Activated naive CD4-positive, alpha-beta T cell treated with anti-CD3 and anti-CD28 coated beads, Interleukin-2, amount 50 U/mL, for 24 hours (primary cell): Measurements from ENCODE around the gene RNF19B.

Source experiments
- H3K27ac Mint-ChIP-seq: one replicate; pipeline ENCODE4 v1.8.0; 2021; ENCODE audit warnings: mild to moderate bottlenecking, mixed read lengths
- H3K27me3 Mint-ChIP-seq: one replicate; pipeline ENCODE4 v1.8.0; 2021; ENCODE audit warnings: mixed read lengths
- H3K36me3 Mint-ChIP-seq: one replicate; pipeline ENCODE4 v1.8.0; 2021; ENCODE audit warnings: mixed read lengths
- H3K4me1 Mint-ChIP-seq: one replicate; pipeline ENCODE4 v1.8.0; 2021; ENCODE audit warnings: mixed read lengths
- H3K4me3 Mint-ChIP-seq: one replicate; pipeline ENCODE4 v1.8.0; 2021; ENCODE audit warnings: mild to moderate bottlenecking, mixed read lengths
- H3K9me3 Mint-ChIP-seq: one replicate; pipeline ENCODE4 v1.8.0; 2021; ENCODE audit warnings: mixed read lengths

Gene RNF19B

DNA sequence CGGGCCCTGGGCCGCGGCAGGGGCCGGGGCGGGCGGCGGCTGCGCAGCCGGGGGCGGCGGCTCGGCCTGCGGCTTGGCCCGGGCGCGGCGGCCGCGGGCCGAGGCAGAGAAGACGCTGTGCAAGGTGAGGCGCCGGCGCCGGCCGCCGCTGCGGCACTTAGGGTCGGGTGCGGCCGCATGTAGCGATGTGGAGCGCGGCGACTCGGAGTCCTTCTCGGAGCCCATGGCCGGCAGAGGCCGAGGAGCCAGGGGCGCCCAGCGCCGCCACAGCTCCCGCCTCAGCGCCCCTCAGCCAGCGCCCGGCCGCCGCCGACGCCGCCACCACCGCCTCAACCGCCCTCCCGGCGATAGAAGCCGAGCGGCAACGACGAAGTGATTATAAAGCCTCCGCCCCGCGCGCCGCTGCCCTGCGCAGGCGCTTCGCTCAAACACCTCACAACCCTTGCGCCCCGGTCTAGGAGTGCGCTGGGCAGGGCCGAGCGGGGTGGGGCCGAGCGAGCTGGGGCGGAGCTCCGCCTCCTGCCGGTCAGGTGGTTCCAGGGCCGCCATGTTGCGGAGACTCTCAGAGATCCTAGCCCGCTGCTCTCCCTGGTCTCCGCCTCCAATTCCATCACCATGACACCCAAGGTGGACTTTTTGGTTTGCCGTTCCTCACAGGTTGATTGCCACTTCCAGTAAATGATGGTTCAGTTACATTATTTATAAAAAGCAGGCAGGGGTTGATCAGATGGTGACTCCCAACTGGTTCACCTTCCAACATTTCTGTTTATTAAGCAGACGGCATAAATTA is at the start of gene RNF19B:
RNF19B (minus strand) TSS at position 349 of the 790 bp plus-strand sequence; CDS start at position 225, 124 bp downstream.
- Mint-ChIP-seq H3K4me3 (peak within 1 kb of the TSS; percentile 88), H3K27me3 (no peaks in the 10 kb centered on the region), H3K27ac (peak within 1 kb of the TSS; percentile 90), H3K9me3 (no peaks in the 10 kb centered on the region), H3K36me3 (no peaks in the 10 kb centered on the region), H3K4me1 (peaks cover 46% of the 10 kb centered on the region)

DNA sequence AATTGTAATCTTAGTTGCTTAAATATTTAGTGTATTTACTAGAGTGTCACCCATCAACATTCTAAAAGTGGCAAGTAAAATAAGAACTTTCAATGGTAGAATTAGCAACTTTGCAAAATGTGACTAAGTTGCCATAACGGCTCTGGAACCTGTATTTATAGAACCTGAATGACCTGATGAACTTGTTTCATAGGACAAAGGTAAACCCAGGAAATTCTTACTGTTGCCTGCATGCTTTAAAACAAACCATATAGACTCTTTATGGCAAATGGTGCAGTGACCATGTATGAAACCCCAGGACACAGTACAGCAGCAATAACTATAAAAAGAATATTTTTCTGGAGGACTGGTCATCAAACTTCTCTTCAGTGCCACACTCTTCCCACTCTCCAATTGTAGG is 49.2 kb upstream of the RNF19B start:
- Mint-ChIP-seq H3K9me3 (no peaks in the 10 kb centered on the region), H3K4me1 (peaks cover 10% of the 10 kb centered on the region), H3K27me3 (no peaks in the 10 kb centered on the region), H3K4me3 (no peak overlapping the region), H3K27ac (no peak overlapping the region), H3K36me3 (peaks cover 19% of the 10 kb centered on the region)

- Mint-ChIP-seq H3K36me3 (peaks cover 18% of the 10 kb centered on the region), H3K4me3 (no peak overlapping the region), H3K9me3 (no peaks in the 10 kb centered on the region), H3K4me1 (no peaks in the 10 kb centered on the region), H3K27ac (no peak overlapping the region), H3K27me3 (no peaks in the 10 kb centered on the region)
Observed at GRCh38 chr1:33012165-33012564, 47.6 kb upstream of the RNF19B start.

GRCh38 chr1:33010932-33011731 is 46.5 kb upstream of the RNF19B start:
- Mint-ChIP-seq H3K27me3 (no peaks in the 10 kb centered on the region), H3K27ac (no peak overlapping the region), H3K4me1 (no peaks in the 10 kb centered on the region), H3K4me3 (no peak overlapping the region), H3K9me3 (no peaks in the 10 kb centered on the region), H3K36me3 (peaks cover 21% of the 10 kb centered on the region)

DNA sequence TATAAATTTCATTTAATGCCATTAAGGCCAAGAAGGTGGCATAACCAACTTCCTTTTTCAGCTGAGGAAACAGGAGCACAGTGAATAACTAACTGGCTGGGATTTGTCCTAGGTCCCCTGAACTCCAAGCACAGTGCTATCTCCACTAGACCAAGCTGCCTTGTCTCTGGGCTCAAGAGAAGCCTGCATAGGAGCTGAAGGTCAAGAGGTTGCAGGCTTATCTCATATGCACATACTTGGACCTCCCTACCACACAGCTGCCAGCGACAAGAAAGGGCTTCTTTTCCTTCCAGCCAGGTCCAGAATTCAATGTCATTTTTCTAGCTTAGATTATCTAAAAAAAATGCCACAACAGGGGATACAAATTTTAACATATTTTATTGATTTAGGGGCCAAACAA is 45.0 kb upstream of the RNF19B start:
- no peaks in the 10 kb centered on the region for H3K27me3 Mint-ChIP-seq
- H3K4me1 Mint-ChIP-seq = peaks cover 12% of the 10 kb centered on the region
- H3K27ac Mint-ChIP-seq = no peak overlapping the region
- no peaks in the 10 kb centered on the region for H3K9me3 Mint-ChIP-seq
- H3K36me3 Mint-ChIP-seq = peaks cover 19% of the 10 kb centered on the region
- H3K4me3 Mint-ChIP-seq = no peak overlapping the region

GRCh38 chr1:33008051-33008914 is 43.7 kb upstream of the RNF19B start:
- peaks cover 17% of the 10 kb centered on the region for H3K4me1 Mint-ChIP-seq

GRCh38 chr1:33007190-33008050 is 42.8 kb upstream of the RNF19B start:
- H3K36me3 Mint-ChIP-seq = peaks cover 14% of the 10 kb centered on the region
- H3K4me3 Mint-ChIP-seq = no peak overlapping the region

More at GRCh38 chr1:33008051-33008914, 43.7 kb upstream of the RNF19B start:
- Mint-ChIP-seq H3K27ac (no peak overlapping the region), H3K27me3 (no peaks in the 10 kb centered on the region), H3K9me3 (no peaks in the 10 kb centered on the region), H3K36me3 (peaks cover 14% of the 10 kb centered on the region), H3K4me3 (no peak overlapping the region)

DNA sequence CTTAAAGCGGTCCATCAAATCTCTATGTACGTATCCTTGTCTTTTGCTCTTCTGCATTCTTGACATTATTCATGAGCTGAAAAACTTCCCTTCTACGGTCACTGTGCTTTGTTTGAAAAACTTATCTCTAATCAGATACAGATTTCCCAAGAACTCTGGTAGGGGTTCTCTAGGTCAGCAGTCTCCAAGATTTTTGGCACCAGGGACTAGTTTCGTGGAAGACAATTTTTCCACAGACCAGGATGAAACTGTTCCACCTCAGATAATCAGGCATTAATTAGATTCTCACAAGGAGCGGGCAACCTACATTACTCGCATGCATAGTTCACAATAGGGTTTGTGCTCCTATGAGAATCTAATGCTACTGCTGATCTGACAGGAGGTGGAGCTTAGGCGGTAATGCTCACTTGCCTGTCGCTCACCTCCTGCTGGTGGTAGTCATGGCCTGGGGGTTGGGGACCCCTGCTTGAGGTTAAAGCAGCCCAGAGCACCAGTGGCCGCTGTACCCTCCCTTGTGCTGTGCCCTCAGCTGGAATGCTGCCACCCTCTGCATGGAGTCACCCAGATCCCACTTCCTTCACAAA is 41.3 kb upstream of the RNF19B start:
- H3K27ac Mint-ChIP-seq = peak overlapping the region; percentile 38

More at GRCh38 chr1:33007190-33008050, 42.8 kb upstream of the RNF19B start:
- H3K27me3 Mint-ChIP-seq = no peaks in the 10 kb centered on the region
- H3K4me1 Mint-ChIP-seq = peaks cover 17% of the 10 kb centered on the region
- H3K9me3 Mint-ChIP-seq = no peaks in the 10 kb centered on the region
- no peak overlapping the region for H3K27ac Mint-ChIP-seq

DNA sequence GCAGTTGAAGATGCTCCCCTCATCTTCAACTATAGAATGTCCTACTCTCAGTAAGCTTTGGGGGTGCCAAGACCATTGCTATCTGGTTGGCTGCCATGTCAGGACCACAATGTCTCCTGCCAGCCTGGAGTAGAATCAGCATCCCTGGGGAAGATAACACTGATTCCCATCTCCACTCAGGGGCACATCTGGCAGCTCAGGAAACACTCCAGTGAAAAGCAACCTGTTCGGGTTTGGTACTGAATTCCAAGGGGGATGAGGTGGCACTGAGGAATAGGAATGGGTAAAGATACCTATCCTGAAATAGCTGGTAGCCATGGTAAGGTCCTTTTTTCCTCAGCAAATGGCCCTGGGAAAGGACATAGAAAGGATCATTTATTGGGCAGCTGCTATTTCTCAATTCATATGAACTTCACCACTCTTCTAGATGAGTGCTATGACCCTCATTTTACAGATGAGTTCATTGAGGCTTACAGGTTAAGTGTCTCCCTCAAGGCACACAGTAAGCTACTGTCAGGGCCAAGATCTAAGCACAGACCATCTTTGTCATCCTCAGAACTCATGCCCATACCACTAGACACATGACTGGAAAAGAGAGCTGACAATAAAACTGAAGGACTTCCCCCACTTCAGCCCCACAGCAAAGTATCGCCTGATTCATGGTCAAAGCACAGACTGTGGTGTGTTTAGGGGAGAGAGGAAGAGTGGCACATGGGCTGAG is 40.7 kb upstream of the RNF19B start:
- Mint-ChIP-seq H3K4me1 (peaks cover 17% of the 10 kb centered on the region), H3K36me3 (peaks cover 10% of the 10 kb centered on the region), H3K27ac (peak overlapping the region; percentile 8), H3K9me3 (no peaks in the 10 kb centered on the region), H3K27me3 (no peaks in the 10 kb centered on the region), H3K4me3 (no peak overlapping the region)

More for the DNA sequence above, 41.3 kb upstream of the RNF19B start:
- Mint-ChIP-seq H3K4me1 (peaks cover 17% of the 10 kb centered on the region), H3K36me3 (peaks cover 10% of the 10 kb centered on the region), H3K9me3 (no peaks in the 10 kb centered on the region), H3K27me3 (no peaks in the 10 kb centered on the region), H3K4me3 (no peak overlapping the region)

GRCh38 chr1:33004613-33005012 is 40.0 kb upstream of the RNF19B start:
- Mint-ChIP-seq H3K4me3 (no peak overlapping the region), H3K27me3 (no peaks in the 10 kb centered on the region), H3K9me3 (no peaks in the 10 kb centered on the region), H3K27ac (no peak overlapping the region), H3K4me1 (peaks cover 17% of the 10 kb centered on the region), H3K36me3 (peaks cover 8% of the 10 kb centered on the region)

DNA sequence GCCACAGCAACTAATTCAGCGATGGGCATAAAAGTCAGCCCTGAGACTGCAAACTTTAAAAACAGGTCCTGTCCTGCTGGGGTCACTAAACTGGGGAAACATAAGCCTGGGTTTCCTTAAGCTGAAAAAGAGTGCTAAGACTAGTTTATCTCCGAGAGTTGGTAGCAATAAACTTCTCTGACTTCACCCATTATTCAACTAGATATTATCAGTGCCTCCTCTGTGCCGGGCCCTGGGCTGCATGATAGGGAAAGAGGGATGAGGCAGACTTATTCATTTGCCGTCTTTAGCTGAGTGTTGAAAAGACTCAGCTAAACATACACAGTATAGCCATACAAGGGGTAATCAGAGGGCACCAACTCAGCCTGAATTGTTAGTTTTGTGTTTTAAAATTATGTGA is 39.0 kb upstream of the RNF19B start:
- no peaks in the 10 kb centered on the region for H3K27me3 Mint-ChIP-seq
- peaks cover 17% of the 10 kb centered on the region for H3K4me1 Mint-ChIP-seq
- H3K4me3 Mint-ChIP-seq = no peak overlapping the region
- H3K36me3 Mint-ChIP-seq = peaks cover 8% of the 10 kb centered on the region
- H3K9me3 Mint-ChIP-seq = no peaks in the 10 kb centered on the region
- no peak overlapping the region for H3K27ac Mint-ChIP-seq

DNA sequence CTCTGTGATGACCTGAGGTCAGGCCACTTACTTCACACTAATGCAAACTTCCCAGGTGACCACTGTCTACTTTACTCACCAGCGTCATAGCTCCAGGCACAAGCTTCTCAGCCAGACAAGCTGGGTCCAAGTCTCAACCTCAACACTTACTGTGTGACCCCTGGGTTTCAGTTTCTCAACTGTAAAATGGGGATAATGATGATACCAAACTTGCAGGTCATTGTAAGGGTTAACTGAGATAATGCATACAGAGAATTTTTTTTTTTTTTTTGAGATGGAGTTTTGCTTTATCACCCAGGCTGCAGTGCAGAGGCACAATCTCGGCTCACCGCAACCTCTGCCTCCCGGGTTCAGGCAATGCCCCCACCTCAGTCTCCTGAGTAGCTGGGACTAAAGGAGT is 37.4 kb upstream of the RNF19B start:
- H3K27ac Mint-ChIP-seq = no peak overlapping the region
- no peak overlapping the region for H3K4me3 Mint-ChIP-seq
- no peaks in the 10 kb centered on the region for H3K9me3 Mint-ChIP-seq
- peaks cover 1% of the 10 kb centered on the region for H3K36me3 Mint-ChIP-seq
- H3K27me3 Mint-ChIP-seq = no peaks in the 10 kb centered on the region
- H3K4me1 Mint-ChIP-seq = peaks cover 28% of the 10 kb centered on the region

DNA sequence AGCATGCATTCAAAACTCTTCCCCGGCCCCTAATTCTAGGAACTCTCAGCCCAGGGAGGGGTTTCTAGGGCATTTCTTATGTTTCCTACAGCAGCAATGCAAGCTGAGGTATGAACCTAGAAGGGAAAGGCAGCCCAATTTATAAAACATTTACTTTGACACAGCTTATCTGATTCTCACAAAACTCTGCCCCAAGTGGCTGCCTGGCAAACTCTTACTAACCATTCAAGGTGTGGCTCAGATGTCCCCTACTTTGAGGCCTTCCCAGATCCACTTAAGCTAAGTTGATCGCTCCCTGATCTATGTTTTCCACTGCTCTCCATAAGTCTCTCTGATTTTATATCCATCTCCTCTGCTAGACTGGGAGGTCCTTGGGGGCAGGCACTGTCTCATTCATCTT is 36.7 kb upstream of the RNF19B start:
- no peak overlapping the region for H3K4me3 Mint-ChIP-seq
- H3K27ac Mint-ChIP-seq = no peak overlapping the region
- peaks cover 28% of the 10 kb centered on the region for H3K4me1 Mint-ChIP-seq
- H3K9me3 Mint-ChIP-seq = no peaks in the 10 kb centered on the region
- H3K36me3 Mint-ChIP-seq = no peaks in the 10 kb centered on the region
- no peaks in the 10 kb centered on the region for H3K27me3 Mint-ChIP-seq
